H7 (cell line): ENCODE data around the gene COL5A3. TPM values are rescaled to one million over a fixed set of nuclear protein-coding genes. Genes with fewer than 3 reads are reported as not detected.
A peak's percentile ranks its signal among the peaks of the same experiment; 100 is the strongest.

Source experiments
- DNase-seq: peaks from one replicate; pipeline ENCODE4 v3.0.0; 2012
- H3K27me3 ChIP-seq: 2 replicates; pipeline ENCODE4 v1.6.0; 2011; ENCODE audit warnings: mild to moderate bottlenecking, low read length; ENCODE audit not compliant: control insufficient read depth, insufficient read depth
- H3K36me3 ChIP-seq: replicated peaks from 2 replicates; pipeline ENCODE4 v1.5.1; 2011; ENCODE audit warnings: low read length; ENCODE audit not compliant: control insufficient read depth, insufficient read depth
- H3K4me3 ChIP-seq: 2 replicates; pipeline ENCODE4 v1.5.1; 2011; ENCODE audit warnings: low read depth, mild to moderate bottlenecking, control low read depth, low read length, moderate library complexity; ENCODE audit not compliant: insufficient read depth
- total RNA-seq: library from RNA; depleted of rRNA; stranded (reverse); fragments of >200 nt; shearing (Covaris generic); gene quantifications from 2 replicates; pipeline ENCODE4 v1.2.3, GENCODE V29; 2014

The COL5A3 gene
- total RNA-seq, 1 experiment from 2014 or later = 0.62 TPM

- DNase-seq = no peak
- no peaks in the 10 kb centered on the region for H3K36me3 ChIP-seq
- H3K4me3 ChIP-seq = no peak overlapping the region
- peaks cover 7% of the 10 kb centered on the region; the same call in 1 of the 2 replicates for H3K27me3 ChIP-seq
These were observed 39.0 kb downstream of the COL5A3 start for GRCh38 chr19:9971166-9971897.

DNA sequence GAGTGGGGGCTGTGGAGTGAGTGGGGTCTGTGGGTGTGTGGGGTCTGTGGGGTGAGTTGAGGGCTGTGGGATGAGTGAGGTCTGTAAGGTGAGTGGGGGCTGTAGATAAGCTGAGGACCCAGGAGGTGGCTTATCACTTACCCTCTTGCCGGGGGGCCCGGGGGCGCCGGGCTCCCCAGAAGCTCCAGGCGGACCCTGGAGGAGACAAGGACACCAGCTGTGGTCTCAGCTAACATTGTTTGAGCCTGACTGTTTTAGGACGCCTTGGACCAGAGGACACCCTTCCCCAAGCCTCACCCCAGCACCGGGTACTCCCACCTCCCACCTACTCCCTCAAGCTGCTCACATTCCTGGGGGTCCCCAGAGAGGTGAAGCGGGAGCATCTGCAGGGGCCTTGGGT lies 39.8 kb downstream of the COL5A3 start:
- peaks cover 14% of the 10 kb centered on the region; the same call in 1 of the 2 replicates for H3K27me3 ChIP-seq
- no peaks in the 10 kb centered on the region for H3K36me3 ChIP-seq
- peak; percentile 53 for DNase-seq
- no peak overlapping the region for H3K4me3 ChIP-seq

DNA sequence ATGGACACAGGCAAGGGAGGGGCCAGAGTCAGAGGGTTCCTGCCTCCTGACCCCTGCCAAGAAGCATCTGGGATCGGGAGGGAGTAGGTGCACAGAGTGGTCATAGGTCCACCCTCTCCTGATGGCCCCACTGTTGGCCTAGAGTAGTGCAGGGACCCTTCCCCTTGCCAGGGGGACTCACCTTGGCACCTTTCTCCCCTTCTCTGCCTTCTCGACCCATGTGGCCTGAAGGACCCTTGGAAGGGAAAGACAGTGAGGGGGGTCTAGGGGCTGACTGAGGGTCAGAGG lies 40.7 kb downstream of the COL5A3 start:
- H3K4me3 ChIP-seq = no peak overlapping the region
- DNase-seq = peak; percentile 44
- peaks cover 14% of the 10 kb centered on the region; the same call in 1 of the 2 replicates for H3K27me3 ChIP-seq
- no peaks in the 10 kb centered on the region for H3K36me3 ChIP-seq

DNA sequence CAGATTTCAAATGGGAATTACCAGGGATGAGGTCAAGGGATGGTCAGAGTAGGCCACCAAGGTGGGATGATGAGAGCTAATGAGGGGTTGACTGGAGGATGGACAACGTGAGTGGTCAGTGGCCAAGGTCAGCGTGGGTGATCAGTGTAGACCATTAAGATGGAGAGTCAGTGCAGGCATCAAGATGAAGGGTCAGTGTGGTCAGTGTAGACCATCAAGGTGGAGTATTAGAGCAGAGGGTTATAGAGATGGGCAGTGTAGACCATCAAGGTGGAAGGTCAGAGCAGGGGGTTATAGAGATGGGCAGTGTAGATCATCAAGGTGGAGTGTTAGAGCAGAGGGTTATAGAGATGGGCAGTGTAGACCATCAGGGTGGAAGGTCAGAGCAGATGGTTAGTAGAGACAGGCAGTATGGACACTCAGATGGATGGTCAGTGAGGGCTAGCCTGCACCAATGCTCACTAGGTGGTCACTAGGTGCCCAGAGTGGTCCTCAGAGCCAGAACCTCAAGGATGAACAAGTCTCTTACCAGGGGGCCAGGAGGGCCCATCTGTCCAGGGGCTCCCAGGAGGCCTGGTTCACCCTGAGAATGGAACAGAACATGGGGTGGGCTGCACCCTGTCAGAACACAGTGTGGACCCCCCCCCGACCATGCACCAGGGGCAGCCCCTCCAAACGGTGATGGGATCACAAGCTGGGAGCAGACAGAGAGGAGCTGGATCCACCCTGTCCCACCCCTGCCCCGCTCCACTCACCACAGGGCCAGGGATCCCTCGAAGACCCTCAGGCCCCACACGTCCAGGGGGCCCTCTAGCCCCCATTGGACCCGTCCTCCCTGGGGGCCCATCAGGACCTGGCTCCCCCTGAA lies 41.2 kb downstream of the COL5A3 start:
- Histone ChIP-seq H3K27me3 (peaks cover 14% of the 10 kb centered on the region; the same call in 1 of the 2 replicates), H3K36me3 (no peaks in the 10 kb centered on the region), H3K4me3 (no peak overlapping the region)
- no peak for DNase-seq

DNA sequence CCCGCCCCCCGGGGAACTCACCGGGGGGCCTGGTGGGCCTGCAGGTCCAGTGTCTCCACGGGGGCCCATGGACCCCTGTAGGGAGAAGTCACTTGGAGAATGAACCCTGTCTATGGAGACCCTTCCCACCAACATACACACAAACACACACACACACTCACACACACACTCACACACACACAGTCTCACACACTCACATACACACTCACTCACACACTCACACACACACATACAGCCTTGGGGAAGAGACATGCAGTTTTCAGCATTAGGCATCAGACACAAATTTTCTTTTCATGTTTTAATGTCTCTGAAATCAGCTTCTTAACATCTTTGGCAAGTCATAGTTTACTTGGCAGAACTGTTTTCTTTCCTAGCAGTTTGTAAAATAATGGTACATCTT lies 43.0 kb downstream of the COL5A3 start:
- DNase-seq = no peak
- Histone ChIP-seq H3K27me3 (peaks cover 14% of the 10 kb centered on the region; the same call in 1 of the 2 replicates), H3K36me3 (no peaks in the 10 kb centered on the region), H3K4me3 (no peak overlapping the region)

GRCh38 chr19:9966448-9966847 lies 43.9 kb downstream of the COL5A3 start:
- Histone ChIP-seq H3K36me3 (no peaks in the 10 kb centered on the region), H3K27me3 (peaks cover 14% of the 10 kb centered on the region; the same call in 1 of the 2 replicates), H3K4me3 (peak overlapping the region; percentile 42)
- DNase-seq = peak; percentile 95

DNA sequence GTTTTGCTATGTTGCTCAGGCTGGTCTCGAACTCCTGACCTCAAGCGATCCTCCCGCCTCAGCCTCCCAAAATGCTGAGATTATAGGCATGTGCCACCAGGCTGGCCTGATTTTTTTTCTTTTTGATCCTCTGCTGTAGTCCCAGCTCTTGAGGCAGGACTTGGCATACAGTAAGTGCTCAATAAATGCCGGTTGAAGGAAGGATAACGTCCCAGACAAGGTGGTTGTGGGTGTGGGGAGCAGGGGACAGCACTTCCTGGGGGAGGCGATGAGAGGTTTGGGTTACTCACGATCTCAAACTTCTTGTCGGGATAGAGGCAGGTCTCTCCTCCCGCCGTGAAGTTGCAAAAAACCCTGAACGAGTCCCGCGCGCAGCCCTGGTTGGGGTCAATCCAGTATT lies 44.3 kb downstream of the COL5A3 start:
- Histone ChIP-seq H3K4me3 (peak overlapping the region; percentile 42), H3K27me3 (peaks cover 14% of the 10 kb centered on the region; the same call in 1 of the 2 replicates), H3K36me3 (no peaks in the 10 kb centered on the region)
- no peak for DNase-seq

GRCh38 chr19:9962623-9963290 lies 47.5 kb downstream of the COL5A3 start:
- no peak for DNase-seq
- Histone ChIP-seq H3K4me3 (no peak overlapping the region), H3K27me3 (peaks cover 13% of the 10 kb centered on the region; the same call in 1 of the 2 replicates), H3K36me3 (no peaks in the 10 kb centered on the region)

GRCh38 chr19:9961103-9961502 lies 49.2 kb downstream of the COL5A3 start:
- no peaks in the 10 kb centered on the region for H3K36me3 ChIP-seq
- no peak for DNase-seq
- H3K27me3 ChIP-seq = peaks cover 5% of the 10 kb centered on the region; the same call in 1 of the 2 replicates
- no peak overlapping the region for H3K4me3 ChIP-seq

DNA sequence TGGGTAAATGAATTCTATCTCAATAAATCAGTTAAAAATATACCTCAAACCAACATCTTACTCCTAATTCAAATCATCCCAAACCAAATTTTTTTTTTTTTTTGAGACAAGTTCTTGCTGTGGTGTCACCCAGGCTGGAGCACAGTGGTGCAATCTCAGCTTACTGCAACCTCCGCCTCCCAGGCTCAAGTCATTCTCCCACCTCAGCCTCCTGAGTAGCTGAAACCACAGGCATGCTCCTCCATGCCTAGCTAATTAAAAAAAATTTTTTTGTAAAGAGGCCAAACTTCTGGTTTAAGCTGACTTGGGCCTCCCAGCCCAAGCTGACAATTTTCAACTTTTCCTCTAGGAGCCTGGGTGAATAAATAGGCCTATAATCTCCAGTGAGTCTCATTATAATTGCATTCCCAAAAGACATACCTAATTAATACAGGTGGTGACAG lies 51.9 kb downstream of the COL5A3 start:
- Histone ChIP-seq H3K36me3 (no peaks in the 10 kb centered on the region), H3K27me3 (no peaks in the 10 kb centered on the region), H3K4me3 (no peak overlapping the region)
- no peak for DNase-seq

GRCh38 chr19:9956956-9957355 lies 53.3 kb downstream of the COL5A3 start:
- Histone ChIP-seq H3K4me3 (no peak overlapping the region), H3K36me3 (no peaks in the 10 kb centered on the region), H3K27me3 (no peaks in the 10 kb centered on the region)
- no peak for DNase-seq

GRCh38 chr19:9953802-9954542 lies 56.3 kb downstream of the COL5A3 start:
- no peak for DNase-seq
- no peaks in the 10 kb centered on the region for H3K27me3 ChIP-seq
- no peaks in the 10 kb centered on the region for H3K36me3 ChIP-seq
- H3K4me3 ChIP-seq = no peak overlapping the region

- DNase-seq = peak; percentile 57
- no peaks in the 10 kb centered on the region for H3K27me3 ChIP-seq
- H3K4me3 ChIP-seq = no peak overlapping the region
- H3K36me3 ChIP-seq = no peaks in the 10 kb centered on the region
These were observed 58.0 kb downstream of the COL5A3 start for GRCh38 chr19:9952276-9952675.

- Histone ChIP-seq H3K4me3 (no peak overlapping the region), H3K36me3 (no peaks in the 10 kb centered on the region), H3K27me3 (no peaks in the 10 kb centered on the region)
- no peak for DNase-seq
These were observed 62.9 kb downstream of the COL5A3 start for GRCh38 chr19:9947441-9947840.
